ENCODE measurements around the gene SHFL.

The SHFL gene

GRCh38 chr19:10107817-10108367 lies 21.8 kb downstream of the SHFL start:
- no peak overlapping the region for H3K4me3 ChIP-seq (ENCODE audit: low read depth, low read length)

- no peak overlapping the region for H3K4me3 ChIP-seq (ENCODE audit: low read depth, low read length)
These were observed 23.4 kb downstream of the SHFL start for GRCh38 chr19:10109528-10109927.

GRCh38 chr19:10110076-10110971 lies 24.2 kb downstream of the SHFL start:
- no peak overlapping the region for H3K4me3 ChIP-seq (ENCODE audit: low read depth, low read length)

- no peak overlapping the region for H3K4me3 ChIP-seq (ENCODE audit: low read depth, low read length)
These were observed 24.8 kb downstream of the SHFL start for GRCh38 chr19:10110972-10111317.

- H3K4me3 ChIP-seq (ENCODE audit: low read depth, low read length), result no peak within 1 kb of the TSS
These were observed 25.3 kb downstream of the SHFL start, which contains the start of gene P2RY11 for GRCh38 chr19:10111405-10111811. P2RY11 (plus strand) TSS chr19:10111693; CDS start chr19:10111722, 29 bp downstream.

- no peak overlapping the region for H3K4me3 ChIP-seq (ENCODE audit: low read depth, low read length)
These were observed 26.1 kb downstream of the SHFL start for GRCh38 chr19:10112037-10112761.

- no peak overlapping the region for H3K4me3 ChIP-seq (ENCODE audit: low read depth, low read length)
These were observed 26.9 kb downstream of the SHFL start for GRCh38 chr19:10112895-10113591.

GRCh38 chr19:10113592-10113963 lies 27.5 kb downstream of the SHFL start:
- no peak overlapping the region for H3K4me3 ChIP-seq (ENCODE audit: low read depth, low read length)

- no peak overlapping the region for H3K4me3 ChIP-seq (ENCODE audit: low read depth, low read length)
These were observed 28.0 kb downstream of the SHFL start for GRCh38 chr19:10113964-10114650.

- H3K4me3 ChIP-seq (ENCODE audit: low read depth, low read length), result no peak overlapping the region
These were observed 28.7 kb downstream of the SHFL start for GRCh38 chr19:10114651-10115391.

- no peak overlapping the region for H3K4me3 ChIP-seq (ENCODE audit: low read depth, low read length)
These were observed 29.4 kb downstream of the SHFL start for GRCh38 chr19:10115392-10116084.

GRCh38 chr19:10116085-10116865 lies 30.2 kb downstream of the SHFL start:
- H3K4me3 ChIP-seq (ENCODE audit: low read depth, low read length), result no peak overlapping the region

- no peak overlapping the region for H3K4me3 ChIP-seq (ENCODE audit: low read depth, low read length)
These were observed 30.9 kb downstream of the SHFL start for GRCh38 chr19:10116866-10117616.

GRCh38 chr19:10118960-10119359 lies 32.8 kb downstream of the SHFL start:
- H3K4me3 ChIP-seq (ENCODE audit: low read depth, low read length), result peak overlapping the region; percentile 97

- H3K4me3 ChIP-seq (ENCODE audit: low read depth, low read length), result no peak overlapping the region
These were observed 34.5 kb downstream of the SHFL start for GRCh38 chr19:10120538-10121189.

- no peak overlapping the region for H3K4me3 ChIP-seq (ENCODE audit: low read depth, low read length)
These were observed 35.9 kb downstream of the SHFL start for GRCh38 chr19:10122045-10122444.

- H3K4me3 ChIP-seq (ENCODE audit: low read depth, low read length), result no peak overlapping the region
These were observed 38.3 kb downstream of the SHFL start for GRCh38 chr19:10124429-10124828.
